WTC11 (cell line): ENCODE data around the gene PNMA6E. TPM values are rescaled to one million over a fixed set of nuclear protein-coding genes. Genes with fewer than 3 reads are reported as not detected.

Experiments
- ATAC-seq: fragments of 200-7000 bp; cut with Tn5 transposase; 2 replicates; pipeline ENCODE4 v1.10.0; 2021; ENCODE audit warnings: mild to moderate bottlenecking, moderate library complexity
- CTCF ChIA-PET: fragments of 300-600 bp; sonication (Branson Sonifier 250); formaldehyde crosslinking; loops from one replicate; lab custom pipeline; 2021; ENCODE audit warnings: antibody characterized with exemption; lab: Charles Lee
- POLR2A ChIA-PET: fragments of 350-600 bp; sonication (Branson Sonifier 250); formaldehyde crosslinking; loops from one replicate; lab custom pipeline; 2021; ENCODE audit warnings: antibody characterized with exemption; lab: Charles Lee
- DNase-seq: peaks from one replicate; pipeline ENCODE4 v3.0.0; 2021; ENCODE audit warnings: low spot score
- H3K27ac Mint-ChIP-seq: 2 replicates; pipeline ENCODE4 v1.8.0; 2021; ENCODE audit warnings: mixed read lengths
- H3K27me3 Mint-ChIP-seq: 2 replicates; pipeline ENCODE4 v1.8.0; 2021; ENCODE audit warnings: low read depth, mild to moderate bottlenecking, moderate library complexity, mixed read lengths
- H3K36me3 Mint-ChIP-seq: 2 replicates; pipeline ENCODE4 v1.8.0; 2021; ENCODE audit warnings: mixed read lengths
- H3K4me1 Mint-ChIP-seq: 2 replicates; pipeline ENCODE4 v1.8.0; 2022; ENCODE audit warnings: mixed read lengths
- H3K4me3 Mint-ChIP-seq: 2 replicates; pipeline ENCODE4 v1.8.0; 2021; ENCODE audit warnings: mild to moderate bottlenecking, moderate library complexity, mixed read lengths
- H3K9me3 Mint-ChIP-seq: 2 replicates; pipeline ENCODE4 v1.8.0; 2021; ENCODE audit warnings: mixed read lengths
- ARID4B ChIP-seq: sonication (generic); formaldehyde crosslinking; IDR thresholded peaks from 2 replicates; pipeline ENCODE4 v1.8.0; 2023; ENCODE audit warnings: missing genetic modification reagents, mild to moderate bottlenecking, borderline replicate concordance
- ATF1 ChIP-seq: sonication (generic); formaldehyde crosslinking; IDR thresholded peaks from 2 replicates; pipeline ENCODE4 v1.8.1; 2023; ENCODE audit warnings: mild to moderate bottlenecking, moderate library complexity, missing genetic modification reagents
- ATF3 ChIP-seq: sonication (generic); formaldehyde crosslinking; conservative IDR thresholded peaks from 2 replicates; pipeline ENCODE4 v1.8.1; 2022; ENCODE audit warnings: mild to moderate bottlenecking, missing genetic modification reagents
- CREM ChIP-seq: sonication (generic); formaldehyde crosslinking; IDR thresholded peaks from 2 replicates; pipeline ENCODE4 v1.8.1; 2022; ENCODE audit warnings: mild to moderate bottlenecking, missing genetic modification reagents, moderate library complexity
- E2F1 ChIP-seq: sonication (generic); formaldehyde crosslinking; IDR thresholded peaks from 2 replicates; pipeline ENCODE4 v1.8.0; 2022; ENCODE audit warnings: mild to moderate bottlenecking, missing genetic modification reagents
- E2F4 ChIP-seq: sonication (generic); formaldehyde crosslinking; IDR thresholded peaks from 2 replicates; pipeline ENCODE4 v1.8.1; 2022; ENCODE audit warnings: low read depth, mild to moderate bottlenecking, moderate library complexity, missing genetic modification reagents, borderline replicate concordance
- ETV6 ChIP-seq: sonication (generic); formaldehyde crosslinking; IDR thresholded peaks from 2 replicates; pipeline ENCODE4 v1.8.1; 2022; ENCODE audit warnings: mild to moderate bottlenecking, missing genetic modification reagents
- JAZF1 ChIP-seq: fragments of 250-450 bp; sonication (Bioruptor Pico); IDR thresholded peaks from 2 replicates; pipeline ENCODE4 v1.9.0; 2021; ENCODE audit warnings: moderate library complexity, mild to moderate bottlenecking, inconsistent platforms
- JUN ChIP-seq: sonication (generic); formaldehyde crosslinking; IDR thresholded peaks from 2 replicates; pipeline ENCODE4 v1.8.0; 2023; ENCODE audit warnings: mild to moderate bottlenecking, missing genetic modification reagents
- MYBL2 ChIP-seq: sonication (generic); formaldehyde crosslinking; IDR thresholded peaks from 2 replicates; pipeline ENCODE4 v1.8.1; 2023; ENCODE audit warnings: mild to moderate bottlenecking, moderate library complexity, missing genetic modification reagents
- NFE2L1 ChIP-seq: sonication (generic); formaldehyde crosslinking; IDR thresholded peaks from 2 replicates; pipeline ENCODE4 v1.8.1; 2023; ENCODE audit warnings: missing genetic modification reagents
- NR1H2 ChIP-seq: sonication (generic); formaldehyde crosslinking; IDR thresholded peaks from 2 replicates; pipeline ENCODE4 v1.9.0; 2021; ENCODE audit warnings: mild to moderate bottlenecking, moderate library complexity, missing genetic modification reagents
- SOX15 ChIP-seq: fragments of 250-450 bp; sonication (Bioruptor Pico); IDR thresholded peaks from 2 replicates; pipeline ENCODE4 v1.9.0; 2021; ENCODE audit warnings: mild to moderate bottlenecking
- TEAD4 ChIP-seq: sonication (generic); formaldehyde crosslinking; IDR thresholded peaks from 2 replicates; pipeline ENCODE4 v1.8.0; 2022; ENCODE audit warnings: mild to moderate bottlenecking, missing genetic modification reagents
- ZNF263 ChIP-seq: sonication (generic); formaldehyde crosslinking; IDR thresholded peaks from 2 replicates; pipeline ENCODE4 v1.8.1; 2022; ENCODE audit warnings: low read depth, mild to moderate bottlenecking, moderate library complexity, missing genetic modification reagents
- ZNF396 ChIP-seq: fragments of 250-450 bp; sonication (Bioruptor Pico); IDR thresholded peaks from 2 replicates; pipeline ENCODE4 v1.8.0; 2021; ENCODE audit warnings: mild to moderate bottlenecking, moderate library complexity, borderline replicate concordance
- ZNF416 ChIP-seq: fragments of 250-450 bp; sonication (Bioruptor Pico); IDR thresholded peaks from 2 replicates; pipeline ENCODE4 v1.9.0; 2021; ENCODE audit warnings: mild to moderate bottlenecking, inconsistent platforms
- ZNF671 ChIP-seq: fragments of 250-450 bp; sonication (Bioruptor Pico); IDR thresholded peaks from 2 replicates; pipeline ENCODE4 v1.8.0; 2021; ENCODE audit warnings: mild to moderate bottlenecking
- total RNA-seq: library from RNA; stranded (reverse); gene quantifications from 3 replicates; pipeline ENCODE4 v1.2.3, GENCODE V29; 2021
- TF ChIP-seq, protein P1 (sequence below): sonication (generic); formaldehyde crosslinking; IDR thresholded peaks from 2 replicates; pipeline ENCODE4 v1.8.0; 2023; ENCODE audit warnings: missing genetic modification reagents
- TF ChIP-seq, protein P2 (sequence below): sonication (generic); formaldehyde crosslinking; IDR thresholded peaks from 2 replicates; pipeline ENCODE4 v1.8.1; 2023; ENCODE audit warnings: mild to moderate bottlenecking, missing genetic modification reagents
- TF ChIP-seq, protein P3 (sequence below): sonication (generic); formaldehyde crosslinking; IDR thresholded peaks from 2 replicates; pipeline ENCODE4 v1.8.0; 2022; ENCODE audit warnings: mild to moderate bottlenecking, missing genetic modification reagents
- TF ChIP-seq, protein P4 (sequence below): fragments of 250-450 bp; sonication (Bioruptor Pico); IDR thresholded peaks from 2 replicates; pipeline ENCODE4 v2.1.2; 2022; ENCODE audit warnings: mild to moderate bottlenecking, moderate library complexity

Gene PNMA6E
- total RNA-seq, 1 experiment from 2014 or later = not detected

- ChIA-PET CTCF (no interaction called here), POLR2A (no interaction called here)
- peaks cover 3% of the 10 kb centered on the region; the same call in 1 of the 2 replicates for H3K36me3 Mint-ChIP-seq
- TF ChIP-seq, protein P1, sequence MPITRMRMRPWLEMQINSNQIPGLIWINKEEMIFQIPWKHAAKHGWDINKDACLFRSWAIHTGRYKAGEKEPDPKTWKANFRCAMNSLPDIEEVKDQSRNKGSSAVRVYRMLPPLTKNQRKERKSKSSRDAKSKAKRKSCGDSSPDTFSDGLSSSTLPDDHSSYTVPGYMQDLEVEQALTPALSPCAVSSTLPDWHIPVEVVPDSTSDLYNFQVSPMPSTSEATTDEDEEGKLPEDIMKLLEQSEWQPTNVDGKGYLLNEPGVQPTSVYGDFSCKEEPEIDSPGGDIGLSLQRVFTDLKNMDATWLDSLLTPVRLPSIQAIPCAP (CRISPR knock-in tag) = no peak
- TF ChIP-seq JAZF1 (CRISPR knock-in tag) (no peak), MYBL2 (CRISPR knock-in tag) (no peak), SOX15 (CRISPR knock-in tag) (no peak), ATF1 (CRISPR knock-in tag) (no peak)
- H3K9me3 Mint-ChIP-seq = no peaks in the 10 kb centered on the region
- H3K27ac Mint-ChIP-seq = no peak overlapping the region
- ATAC-seq = no peak
- no peaks in the 10 kb centered on the region for H3K27me3 Mint-ChIP-seq
- H3K4me3 Mint-ChIP-seq = no peak overlapping the region
- DNase-seq = no peak
- no peaks in the 10 kb centered on the region for H3K4me1 Mint-ChIP-seq
Observed at GRCh38 chrX:153447581-153447960, 46.4 kb upstream of the PNMA6E start.

DNA sequence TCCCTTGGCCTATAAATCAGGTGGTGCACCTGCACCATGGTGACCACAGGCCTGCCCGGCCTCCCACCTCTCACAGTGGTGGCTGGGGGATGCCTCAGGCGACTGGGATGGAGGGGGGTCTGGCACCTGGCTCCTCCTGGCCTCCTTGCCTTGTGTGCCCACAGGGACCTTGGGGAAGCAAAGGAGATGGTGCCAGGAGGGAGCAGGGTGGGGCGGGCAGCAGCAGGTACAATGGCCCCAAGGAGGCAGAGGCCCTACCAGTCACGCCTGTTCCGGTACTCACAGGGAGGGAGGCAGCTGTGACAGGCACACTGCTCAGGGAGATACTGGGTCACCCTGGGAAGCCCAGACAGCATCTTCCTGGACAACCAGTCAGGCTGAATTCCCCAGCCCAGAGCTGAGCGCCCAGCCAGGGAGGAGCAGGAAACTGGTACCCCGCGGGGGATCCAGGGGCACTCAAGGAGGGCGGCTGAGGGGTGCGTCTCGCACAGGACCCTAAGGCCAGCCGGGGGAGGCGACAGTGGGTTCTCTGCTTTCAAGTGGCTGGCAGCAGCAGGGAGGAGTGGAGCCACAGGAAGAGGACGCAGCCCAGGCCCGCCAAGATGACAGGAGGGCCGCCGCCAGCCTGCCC, 45.9 kb upstream of the PNMA6E start:
- ChIA-PET POLR2A (no interaction called here), CTCF (no interaction called here)
- TF ChIP-seq SOX15 (CRISPR knock-in tag) (no peak), ZNF416 (CRISPR knock-in tag) (no peak), TEAD4 (no peak), ARID4B (CRISPR knock-in tag) (no peak), CREM (CRISPR knock-in tag) (no peak), E2F4 (CRISPR knock-in tag) (no peak), E2F1 (no peak)
- TF ChIP-seq, protein P2, sequence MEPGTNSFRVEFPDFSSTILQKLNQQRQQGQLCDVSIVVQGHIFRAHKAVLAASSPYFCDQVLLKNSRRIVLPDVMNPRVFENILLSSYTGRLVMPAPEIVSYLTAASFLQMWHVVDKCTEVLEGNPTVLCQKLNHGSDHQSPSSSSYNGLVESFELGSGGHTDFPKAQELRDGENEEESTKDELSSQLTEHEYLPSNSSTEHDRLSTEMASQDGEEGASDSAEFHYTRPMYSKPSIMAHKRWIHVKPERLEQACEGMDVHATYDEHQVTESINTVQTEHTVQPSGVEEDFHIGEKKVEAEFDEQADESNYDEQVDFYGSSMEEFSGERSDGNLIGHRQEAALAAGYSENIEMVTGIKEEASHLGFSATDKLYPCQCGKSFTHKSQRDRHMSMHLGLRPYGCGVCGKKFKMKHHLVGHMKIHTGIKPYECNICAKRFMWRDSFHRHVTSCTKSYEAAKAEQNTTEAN (CRISPR knock-in tag) = no peak
- TF ChIP-seq, protein P3, sequence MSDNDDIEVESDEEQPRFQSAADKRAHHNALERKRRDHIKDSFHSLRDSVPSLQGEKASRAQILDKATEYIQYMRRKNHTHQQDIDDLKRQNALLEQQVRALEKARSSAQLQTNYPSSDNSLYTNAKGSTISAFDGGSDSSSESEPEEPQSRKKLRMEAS (CRISPR knock-in tag) = no peak
- Mint-ChIP-seq H3K9me3 (no peaks in the 10 kb centered on the region), H3K27ac (no peak overlapping the region), H3K4me3 (no peak overlapping the region), H3K4me1 (no peaks in the 10 kb centered on the region), H3K27me3 (no peaks in the 10 kb centered on the region), H3K36me3 (peaks cover 3% of the 10 kb centered on the region; the same call in 1 of the 2 replicates)
- DNase-seq = no peak
- ATAC-seq = no peak

DNA sequence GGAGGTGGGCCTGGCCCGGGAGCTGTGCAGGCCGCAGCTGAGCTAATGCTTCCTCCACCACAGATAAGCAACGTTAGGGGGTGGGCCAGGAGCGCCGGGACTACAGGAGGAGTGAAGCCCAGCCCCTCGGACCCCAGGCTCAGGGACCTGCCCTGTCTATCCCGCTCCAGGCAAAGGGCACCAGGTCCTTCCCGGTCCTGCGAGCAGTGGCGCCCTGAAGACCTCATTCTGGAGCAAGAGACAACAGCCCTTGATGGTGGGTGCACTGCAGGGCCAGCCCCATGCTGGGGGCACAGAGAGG, 45.4 kb upstream of the PNMA6E start:
- H3K9me3 Mint-ChIP-seq = no peaks in the 10 kb centered on the region
- CTCF ChIA-PET = interaction anchor here (1.3 kb wide), 1 partner anchor 24 kb away, joined by 4 read pairs; the partner anchor contains the start of gene HAUS7
- TF ChIP-seq NR1H2 (CRISPR knock-in tag) = no peak
- TF ChIP-seq, protein P4, sequence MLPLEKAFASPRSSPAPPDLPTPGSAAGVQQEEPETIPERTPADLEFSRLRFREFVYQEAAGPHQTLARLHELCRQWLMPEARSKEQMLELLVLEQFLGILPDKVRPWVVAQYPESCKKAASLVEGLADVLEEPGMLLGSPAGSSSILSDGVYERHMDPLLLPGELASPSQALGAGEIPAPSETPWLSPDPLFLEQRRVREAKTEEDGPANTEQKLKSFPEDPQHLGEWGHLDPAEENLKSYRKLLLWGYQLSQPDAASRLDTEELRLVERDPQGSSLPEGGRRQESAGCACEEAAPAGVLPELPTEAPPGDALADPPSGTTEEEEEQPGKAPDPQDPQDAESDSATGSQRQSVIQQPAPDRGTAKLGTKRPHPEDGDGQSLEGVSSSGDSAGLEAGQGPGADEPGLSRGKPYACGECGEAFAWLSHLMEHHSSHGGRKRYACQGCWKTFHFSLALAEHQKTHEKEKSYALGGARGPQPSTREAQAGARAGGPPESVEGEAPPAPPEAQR (CRISPR knock-in tag) = no peak
- TF ChIP-seq ZNF396 (CRISPR knock-in tag) = no peak
- no peak for TF ChIP-seq ZNF671
- TF ChIP-seq ZNF263 (CRISPR knock-in tag) = no peak
- TF ChIP-seq JUN (CRISPR knock-in tag) = no peak
- no peak for TF ChIP-seq NFE2L1 (CRISPR knock-in tag)
- TF ChIP-seq ETV6 (CRISPR knock-in tag) = no peak
- TF ChIP-seq ATF3 (CRISPR knock-in tag) = no peak

More for the DNA sequence above, 45.4 kb upstream of the PNMA6E start:
- POLR2A ChIA-PET = no interaction called here
- Mint-ChIP-seq H3K4me3 (no peak overlapping the region), H3K27ac (no peak overlapping the region), H3K36me3 (peaks cover 3% of the 10 kb centered on the region; the same call in 1 of the 2 replicates), H3K27me3 (no peaks in the 10 kb centered on the region), H3K4me1 (no peaks in the 10 kb centered on the region)
- ATAC-seq (no peak), DNase-seq (no peak)
